ENCODE measurements around the gene OR51D1. TPM values are rescaled to one million over a fixed set of nuclear protein-coding genes. Genes with fewer than 3 reads are reported as not detected.
A peak's percentile ranks its signal among the peaks of the same experiment; 100 is the strongest.

Gene OR51D1
- total and polyA plus RNA-seq, 2 of the 8 experiments (the other 6 are each of a cell fraction or from before 2014, with no cell fraction given), result not detected

DNA sequence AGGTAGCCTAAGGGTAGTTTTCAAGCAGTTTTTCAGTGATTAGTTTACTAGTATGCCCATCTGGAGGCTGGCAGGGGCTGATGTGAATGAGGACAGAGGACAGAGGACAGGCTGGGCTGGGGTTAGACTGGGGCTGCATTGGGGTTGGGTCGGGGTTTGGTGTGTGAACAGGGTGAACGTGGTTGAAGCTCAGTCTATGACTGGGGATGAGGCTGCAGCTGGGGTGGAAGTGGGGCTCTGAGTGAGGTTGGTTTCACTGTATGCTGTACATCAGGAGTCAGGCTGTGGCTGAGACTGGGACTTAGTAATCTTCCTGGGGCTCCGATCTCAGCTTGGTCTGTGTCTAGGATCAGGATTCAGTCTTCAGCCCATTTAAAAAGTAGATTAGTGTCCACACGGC lies 7.0 kb downstream of the OR51D1 start:
- Histone ChIP-seq H3K36me3 (ENCODE audit: control insufficient read depth in 2 of 4, insufficient read depth in 4 of 4, low read length in 3 of 4) (no peaks in the 10 kb centered on the region), H2BK5ac (ENCODE audit: low read depth, low read length) (no peak overlapping the region), H3K9me3 (ENCODE audit: insufficient read depth in 2 of 2, low read depth in 1 of 2, low read length in 1 of 2) (no peaks in the 10 kb centered on the region; a peak in 1 of 4 replicates), H3K23ac (ENCODE audit: insufficient read length) (no peak overlapping the region), H2BK15ac (ENCODE audit: low read length) (peak overlapping the region; percentile 31; the same call in 1 of the 2 replicates), H4K8ac (ENCODE audit: extremely low read depth, insufficient read depth, low read length) (no peak overlapping the region), H3K14ac (ENCODE audit: insufficient read length) (no peak overlapping the region), H3K27me3 (replicated peaks in 1 of 4; ENCODE audit: control insufficient read depth in 3 of 4, extremely low read depth in 1 of 4, insufficient read depth in 3 of 4, low read length in 3 of 4) (no peaks in the 10 kb centered on the region), H3K18ac (ENCODE audit: extremely low read depth, low read length) (no peak overlapping the region), H2BK120ac (replicated peaks; ENCODE audit: low read depth, low read length) (no peak overlapping the region), H3K4me1 (replicated peaks in 1 of 4; ENCODE audit: control insufficient read depth in 3 of 4, insufficient read depth in 4 of 4, low read length in 3 of 4) (no peaks in the 10 kb centered on the region), H3K27ac (ENCODE audit: low read depth, low read length) (no peak overlapping the region), H3K56ac (replicated peaks; ENCODE audit: insufficient read length, low read depth, low read length) (no peak overlapping the region), H3K79me1 (ENCODE audit: low read depth, low read length) (no peaks in the 10 kb centered on the region), H4K5ac (ENCODE audit: insufficient read length, low read depth, low read length) (no peak overlapping the region), H2BK12ac (ENCODE audit: low read depth, low read length) (no peak overlapping the region), H4K20me1 (replicated peaks in 1 of 2; ENCODE audit: control insufficient read depth in 1 of 2, insufficient read depth in 2 of 2, low read length in 2 of 2) (no peaks in the 10 kb centered on the region), H3K4ac (replicated peaks; ENCODE audit: insufficient read length, low read depth, low read length) (no peak overlapping the region), H4K91ac (replicated peaks; ENCODE audit: insufficient read length, low read length) (no peak overlapping the region), H2AK5ac (ENCODE audit: low read depth, low read length) (no peak overlapping the region), H3K4me2 (ENCODE audit: insufficient read depth in 1 of 2, low read depth in 2 of 2, low read length in 2 of 2) (no peak overlapping the region), H3K4me3 (ENCODE audit: extremely low read depth in 1 of 4, insufficient read depth in 2 of 4, low read depth in 3 of 4, low read length in 4 of 4) (no peak overlapping the region), H3K9ac (replicated peaks in 1 of 4; ENCODE audit: extremely low read depth in 1 of 4, low read depth in 3 of 4, low read length in 3 of 4) (no peak overlapping the region), H3K23me2 (ENCODE audit: low read depth, low read length) (no peaks in the 10 kb centered on the region), H2BK20ac (ENCODE audit: low read length) (no peak overlapping the region), H3K79me2 (ENCODE audit: control insufficient read depth in 1 of 2, insufficient read depth in 2 of 2, low read length in 2 of 2) (no peaks in the 10 kb centered on the region), H2AFZ (ENCODE audit: low read length) (no peak overlapping the region)
- FAIRE-seq, result no peak
- WGBS, 2 experiments (ENCODE audit: extremely low coverage in 1 of 2, insufficient coverage in 1 of 2, insufficient read length in 1 of 2, insufficient replicate concordance in 2 of 2, low coverage in 1 of 2, low lambda C conversion rate in 2 of 2, missing lambda C conversion rate in 1 of 2), result 82% methylated on average over 4 of the region's 4 CpGs; no CpG with 5 or more reads in 1 of the 2 experiments
- ChIA-PET POLR2A (ENCODE audit: partially characterized antibody) (no interaction called here), CTCF (ENCODE audit: partially characterized antibody) (interaction anchor here (1.1 to 1.4 kb wide), 2 partner anchors 8 to 182 kb away, joined by 3 to 4 read pairs; no protein-coding TSS in a partner anchor)
- no peak for DNase-seq (ENCODE audit: low read depth in 1 of 2, low spot score in 2 of 2)
- TF ChIP-seq ZNF274 (IDR thresholded peaks at IDR 0.05; ENCODE audit: borderline replicate concordance, extremely low read depth, low read length) (no peak), EGR1 (IDR thresholded peaks at IDR 0.05; ENCODE audit: borderline replicate concordance, low read depth, low read length) (no peak), YY1 (IDR thresholded peaks at IDR 0.05; ENCODE audit: low read depth, low read length) (no peak), PHF8 (conservative IDR thresholded peaks at IDR 0.05; ENCODE audit: low read depth, low read length) (no peak), MAFK (IDR thresholded peaks at IDR 0.05; ENCODE audit: low read depth, low read length) (no peak), ASH2L (IDR thresholded peaks at IDR 0.05; ENCODE audit: low read length) (no peak), SIRT6 (IDR thresholded peaks at IDR 0.05; ENCODE audit: low read length) (no peak), CTBP2 (IDR thresholded peaks at IDR 0.05; ENCODE audit: borderline replicate concordance, insufficient read depth, insufficient read length, low read length) (no peak), CREB1 (IDR thresholded peaks at IDR 0.05) (no peak), TEAD4 (IDR thresholded peaks at IDR 0.05; ENCODE audit: low read depth, low read length) (no peak), RAD21 (IDR thresholded peaks at IDR 0.05 in 1 of 2, conservative IDR thresholded peaks at IDR 0.05 in 1 of 2; ENCODE audit: low read depth in 2 of 2, low read length in 2 of 2) (no peak), POLR2AphosphoS5 (IDR thresholded peaks at IDR 0.05; ENCODE audit: low read depth, low read length) (no peak)
- TF ChIP-seq, protein P1, sequence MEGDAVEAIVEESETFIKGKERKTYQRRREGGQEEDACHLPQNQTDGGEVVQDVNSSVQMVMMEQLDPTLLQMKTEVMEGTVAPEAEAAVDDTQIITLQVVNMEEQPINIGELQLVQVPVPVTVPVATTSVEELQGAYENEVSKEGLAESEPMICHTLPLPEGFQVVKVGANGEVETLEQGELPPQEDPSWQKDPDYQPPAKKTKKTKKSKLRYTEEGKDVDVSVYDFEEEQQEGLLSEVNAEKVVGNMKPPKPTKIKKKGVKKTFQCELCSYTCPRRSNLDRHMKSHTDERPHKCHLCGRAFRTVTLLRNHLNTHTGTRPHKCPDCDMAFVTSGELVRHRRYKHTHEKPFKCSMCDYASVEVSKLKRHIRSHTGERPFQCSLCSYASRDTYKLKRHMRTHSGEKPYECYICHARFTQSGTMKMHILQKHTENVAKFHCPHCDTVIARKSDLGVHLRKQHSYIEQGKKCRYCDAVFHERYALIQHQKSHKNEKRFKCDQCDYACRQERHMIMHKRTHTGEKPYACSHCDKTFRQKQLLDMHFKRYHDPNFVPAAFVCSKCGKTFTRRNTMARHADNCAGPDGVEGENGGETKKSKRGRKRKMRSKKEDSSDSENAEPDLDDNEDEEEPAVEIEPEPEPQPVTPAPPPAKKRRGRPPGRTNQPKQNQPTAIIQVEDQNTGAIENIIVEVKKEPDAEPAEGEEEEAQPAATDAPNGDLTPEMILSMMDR (IDR thresholded peaks at IDR 0.05; ENCODE audit: control extremely low read depth in 1 of 3, insufficient read depth in 1 of 3, low read depth in 1 of 3, low read length in 3 of 3), result no peak
